ENCODE data around the gene MAVS.
"Not testable (repeated sequence)": the region's sequence is repeated elsewhere in the genome, so short reads cannot be mapped to it uniquely, and the experiment has no call there.

The MAVS gene

GRCh38 chr20:3820901-3821727 lies 25.5 kb upstream of the MAVS start:
- peak overlapping the region; percentile 86 for H3K4me3 ChIP-seq (ENCODE audit: low read length)
- no peak for TF ChIP-seq CTCF (conservative IDR thresholded peaks at IDR 0.05; ENCODE audit: low read depth, low read length)
- DNase-seq (ENCODE audit: low read depth), result no peak

- no peak for TF ChIP-seq CTCF (conservative IDR thresholded peaks at IDR 0.05; ENCODE audit: low read depth, low read length)
- no peak overlapping the region for H3K4me3 ChIP-seq (ENCODE audit: low read length)
- no peak for DNase-seq (ENCODE audit: low read depth)
Observed at GRCh38 chr20:3821996-3822395, 24.6 kb upstream of the MAVS start.

GRCh38 chr20:3823881-3824280 lies 22.8 kb upstream of the MAVS start:
- TF ChIP-seq CTCF (conservative IDR thresholded peaks at IDR 0.05; ENCODE audit: low read depth, low read length), result no peak
- DNase-seq (ENCODE audit: low read depth), result no peak
- no peak overlapping the region for H3K4me3 ChIP-seq (ENCODE audit: low read length)

GRCh38 chr20:3825526-3825925 lies 21.1 kb upstream of the MAVS start:
- no peak for TF ChIP-seq CTCF (conservative IDR thresholded peaks at IDR 0.05; ENCODE audit: low read depth, low read length)
- H3K4me3 ChIP-seq (ENCODE audit: low read length), result no peak overlapping the region
- no peak for DNase-seq (ENCODE audit: low read depth)

GRCh38 chr20:3826420-3826819 lies 20.2 kb upstream of the MAVS start:
- no peak for DNase-seq (ENCODE audit: low read depth)
- H3K4me3 ChIP-seq (ENCODE audit: low read length), result no peak overlapping the region
- TF ChIP-seq CTCF (conservative IDR thresholded peaks at IDR 0.05; ENCODE audit: low read depth, low read length), result no peak

- no peak for DNase-seq (ENCODE audit: low read depth)
- no peak overlapping the region for H3K4me3 ChIP-seq (ENCODE audit: low read length)
- no peak for TF ChIP-seq CTCF (conservative IDR thresholded peaks at IDR 0.05; ENCODE audit: low read depth, low read length)
Observed at GRCh38 chr20:3828798-3829197, 17.8 kb upstream of the MAVS start.

GRCh38 chr20:3829891-3830290 lies 16.7 kb upstream of the MAVS start:
- DNase-seq (ENCODE audit: low read depth), result not testable (repeated sequence)

More at GRCh38 chr20:3829891-3830290, 16.7 kb upstream of the MAVS start:
- not testable (repeated sequence) for H3K4me3 ChIP-seq (ENCODE audit: low read length)

All from retinal pigment epithelial cell (primary cell).